IPS-20b (cell line): ENCODE data around the gene MCEMP1.

Source experiments
- H3K27ac ChIP-seq: one replicate; pipeline ENCODE4 v1.5.1; 2013; ENCODE audit warnings: low read length
- H3K27me3 ChIP-seq: 2 replicates; pipeline ENCODE4 v1.6.1; 2013; ENCODE audit warnings: mild to moderate bottlenecking, low read length, inconsistent platforms; ENCODE audit not compliant: insufficient read depth
- H3K36me3 ChIP-seq: 2 replicates; pipeline ENCODE4 v1.6.1; 2013; ENCODE audit warnings: low read depth, mild to moderate bottlenecking, inconsistent platforms, low read length, moderate library complexity; ENCODE audit not compliant: insufficient read depth
- H3K4me1 ChIP-seq: 2 replicates; pipeline ENCODE4 v1.6.1; 2013; ENCODE audit warnings: mild to moderate bottlenecking, control low read depth, inconsistent platforms, low read length, moderate library complexity; ENCODE audit not compliant: insufficient read depth
- H3K4me3 ChIP-seq: 2 replicates; pipeline ENCODE4 v1.5.1; 2013; ENCODE audit warnings: mild to moderate bottlenecking, low read length, inconsistent platforms
- H3K9ac ChIP-seq: 2 replicates; pipeline ENCODE4 v1.6.1; 2013; ENCODE audit warnings: low read depth, mild to moderate bottlenecking, inconsistent platforms, low read length, moderate library complexity
- H3K9me3 ChIP-seq: 2 replicates; pipeline ENCODE4 v1.6.1; 2013; ENCODE audit warnings: mild to moderate bottlenecking, low read depth, low read length, inconsistent platforms; ENCODE audit not compliant: insufficient read depth

MCEMP1 gene

DNA sequence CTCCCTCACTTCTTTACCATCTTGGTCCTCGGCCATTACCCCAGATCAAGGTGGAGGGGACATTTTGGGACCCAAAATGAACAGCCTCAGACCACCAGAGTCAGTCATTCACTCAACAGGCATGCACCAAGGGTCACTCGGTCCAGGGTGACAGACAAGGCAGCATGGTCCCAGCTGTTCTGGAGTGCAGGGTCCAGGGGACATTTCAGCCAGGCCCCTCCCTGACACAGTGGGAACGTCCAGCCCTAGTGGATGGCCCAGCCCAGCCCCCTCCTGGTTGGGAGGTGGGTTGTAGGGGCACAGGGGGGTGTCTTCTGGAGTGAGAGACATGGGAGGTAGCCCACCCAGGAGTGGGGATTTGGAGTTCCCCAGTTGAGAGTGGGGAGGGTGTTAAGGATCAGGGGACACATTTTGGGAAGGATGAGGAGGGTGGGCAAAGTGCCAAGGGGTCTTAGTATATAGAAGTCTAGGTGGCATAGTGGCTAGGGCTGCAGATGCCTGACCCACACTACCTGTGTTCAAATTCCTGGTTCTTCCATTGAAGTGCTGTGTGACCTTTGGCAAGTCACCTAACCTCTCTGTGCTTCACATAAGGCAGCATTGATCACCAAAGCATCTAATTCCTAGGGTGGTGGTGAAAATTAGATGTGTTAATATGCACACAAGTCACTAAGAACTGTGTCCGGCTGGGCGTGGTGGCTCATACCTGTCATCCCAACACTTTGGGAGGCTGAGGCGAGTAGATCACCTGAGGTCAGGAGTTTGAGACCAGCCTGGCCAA is 27.6 kb downstream of the MCEMP1 start:
- no peak overlapping the region for H3K9ac ChIP-seq
- H3K9me3 ChIP-seq: no peaks in the 10 kb centered on the region
- H3K4me3 ChIP-seq: no peak overlapping the region
- H3K4me1 ChIP-seq: no peaks in the 10 kb centered on the region
- H3K36me3 ChIP-seq: no peaks in the 10 kb centered on the region
- no peak overlapping the region for H3K27ac ChIP-seq
- no peaks in the 10 kb centered on the region for H3K27me3 ChIP-seq

DNA sequence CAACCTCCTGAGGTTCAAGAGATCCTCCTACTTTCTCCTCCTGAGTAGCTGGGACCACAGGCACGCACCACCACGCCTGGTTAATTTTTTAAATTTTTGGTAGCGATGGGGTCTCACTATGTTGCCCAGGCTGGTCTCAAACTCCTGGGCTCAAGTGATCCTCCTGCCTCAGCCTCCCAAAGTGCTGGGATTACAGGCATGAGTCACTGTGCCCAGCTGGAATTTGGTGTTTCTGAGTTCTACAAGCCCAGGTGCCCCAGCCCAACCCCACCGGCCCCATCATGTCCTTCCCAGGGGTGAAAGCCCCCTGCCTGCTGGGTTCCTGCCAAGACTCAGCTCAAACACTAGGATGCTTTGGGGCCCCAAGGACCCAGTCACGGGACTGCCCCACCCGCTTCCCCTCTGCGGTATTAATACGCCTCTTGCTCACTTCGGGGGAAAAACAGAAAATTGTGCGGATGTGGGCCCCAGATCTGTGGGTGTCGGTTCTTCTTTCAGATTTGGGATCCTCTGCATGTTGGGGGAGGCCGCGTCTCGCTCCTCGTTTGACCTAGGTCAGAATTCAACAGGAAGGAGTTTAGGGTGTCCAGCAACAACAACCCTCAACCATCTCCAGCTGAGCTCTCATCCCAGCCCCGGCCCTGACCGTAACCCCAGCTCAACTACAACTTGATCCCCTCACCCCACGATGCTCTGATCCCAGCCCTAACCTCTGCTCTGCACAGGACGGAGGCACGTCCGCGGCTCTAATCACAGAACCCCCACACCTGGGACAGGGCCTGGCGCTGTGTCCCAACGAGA is 28.7 kb downstream of the MCEMP1 start:
- Histone ChIP-seq H3K4me3 (no peak overlapping the region), H3K4me1 (no peaks in the 10 kb centered on the region), H3K36me3 (no peaks in the 10 kb centered on the region), H3K27me3 (no peaks in the 10 kb centered on the region), H3K9ac (no peak overlapping the region), H3K27ac (no peak overlapping the region), H3K9me3 (no peaks in the 10 kb centered on the region)

DNA sequence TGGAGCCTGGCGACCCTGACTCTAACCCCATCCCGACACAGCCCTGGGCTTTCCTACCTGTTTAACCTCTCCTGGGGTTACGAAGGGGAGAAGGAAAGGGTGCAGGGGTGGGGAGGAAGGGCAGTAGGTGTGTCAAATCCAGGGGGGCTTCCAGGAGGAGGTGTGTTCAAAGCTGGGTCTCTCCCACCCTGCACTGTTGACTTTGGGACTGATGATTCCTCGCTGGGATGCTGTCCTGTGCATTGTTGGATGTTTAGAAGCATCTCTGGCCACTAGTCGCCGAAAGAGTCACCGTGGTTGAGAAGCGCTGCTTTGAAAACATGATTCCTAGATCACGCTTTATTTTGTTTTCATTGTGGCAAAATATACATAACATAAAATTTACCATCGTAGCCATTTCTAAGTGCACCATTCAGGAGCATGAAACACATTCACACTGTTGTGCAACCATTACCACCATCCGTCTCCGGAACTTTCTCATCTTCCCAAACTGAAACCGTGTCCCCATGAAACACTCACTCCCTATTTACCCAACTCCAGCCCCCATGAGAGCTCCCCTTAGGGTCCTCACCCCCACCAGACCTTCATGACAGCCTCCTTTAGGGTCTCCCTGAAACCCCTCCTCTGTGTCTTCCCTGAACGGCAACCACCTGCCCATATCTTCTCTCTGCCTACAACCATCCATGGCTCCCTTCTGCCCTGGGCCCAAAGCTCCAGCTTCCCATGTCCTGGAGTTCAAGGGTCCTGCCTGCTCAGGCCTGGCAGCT is 29.5 kb downstream of the MCEMP1 start:
- Histone ChIP-seq H3K27ac (no peak overlapping the region), H3K27me3 (no peaks in the 10 kb centered on the region), H3K9me3 (no peaks in the 10 kb centered on the region), H3K4me1 (no peaks in the 10 kb centered on the region), H3K4me3 (no peak overlapping the region), H3K36me3 (no peaks in the 10 kb centered on the region), H3K9ac (no peak overlapping the region)

GRCh38 chr19:7706955-7707456 is 30.1 kb downstream of the MCEMP1 start:
- Histone ChIP-seq H3K36me3 (no peaks in the 10 kb centered on the region), H3K27me3 (no peaks in the 10 kb centered on the region), H3K4me3 (no peak overlapping the region), H3K4me1 (no peaks in the 10 kb centered on the region), H3K9me3 (no peaks in the 10 kb centered on the region), H3K27ac (no peak overlapping the region), H3K9ac (no peak overlapping the region)

GRCh38 chr19:7709932-7710460 is 33.1 kb downstream of the MCEMP1 start:
- Histone ChIP-seq H3K27ac (no peak overlapping the region), H3K4me3 (no peak overlapping the region), H3K4me1 (no peaks in the 10 kb centered on the region), H3K9me3 (no peaks in the 10 kb centered on the region), H3K27me3 (no peaks in the 10 kb centered on the region), H3K36me3 (no peaks in the 10 kb centered on the region), H3K9ac (no peak overlapping the region)

DNA sequence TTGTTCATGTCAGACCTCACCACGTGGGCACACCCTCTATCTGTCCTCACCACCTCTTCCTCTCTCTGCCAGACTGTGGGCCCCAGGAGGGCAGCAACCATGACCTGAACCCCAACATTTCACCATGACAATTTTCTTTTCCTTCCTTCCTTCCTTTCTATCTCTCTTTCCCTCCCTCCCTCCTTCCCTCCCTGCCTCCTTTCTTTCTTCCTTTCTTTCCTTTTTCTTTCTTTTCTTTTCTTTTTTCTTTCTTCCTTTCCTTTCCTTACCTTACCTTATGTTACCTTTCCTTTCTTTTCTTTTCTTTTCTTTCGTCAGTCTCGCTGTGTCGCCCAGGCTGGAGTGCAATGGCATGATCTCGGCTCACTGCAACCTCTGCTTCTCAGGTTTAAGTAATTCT is 33.7 kb downstream of the MCEMP1 start:
- Histone ChIP-seq H3K4me3 (no peak overlapping the region), H3K9me3 (no peaks in the 10 kb centered on the region), H3K27ac (no peak overlapping the region), H3K4me1 (no peaks in the 10 kb centered on the region), H3K36me3 (no peaks in the 10 kb centered on the region), H3K9ac (no peak overlapping the region), H3K27me3 (no peaks in the 10 kb centered on the region)

DNA sequence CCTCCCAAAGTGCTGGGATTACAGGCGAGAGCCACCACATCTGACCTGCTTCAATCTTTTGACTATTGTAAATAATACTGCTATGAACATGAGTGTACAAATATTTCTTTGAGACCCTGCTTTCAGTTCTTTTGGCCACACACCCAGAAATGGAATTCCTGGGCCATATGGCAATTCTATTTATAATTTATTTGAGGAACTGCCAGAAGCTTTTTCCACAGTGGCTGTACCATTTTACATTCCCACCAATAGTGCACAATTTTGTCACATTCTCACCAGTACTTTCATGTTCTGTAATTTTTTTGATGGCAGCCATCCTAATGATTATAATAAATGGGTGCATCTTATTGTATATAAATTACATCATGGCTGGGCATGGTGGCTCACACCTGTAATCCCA is 38.8 kb downstream of the MCEMP1 start:
- no peaks in the 10 kb centered on the region for H3K4me1 ChIP-seq
- H3K9ac ChIP-seq: no peak overlapping the region
- no peaks in the 10 kb centered on the region for H3K27me3 ChIP-seq
- H3K9me3 ChIP-seq: no peaks in the 10 kb centered on the region
- no peak overlapping the region for H3K27ac ChIP-seq
- no peaks in the 10 kb centered on the region for H3K36me3 ChIP-seq
- no peak overlapping the region for H3K4me3 ChIP-seq

GRCh38 chr19:7716762-7717161 is 39.9 kb downstream of the MCEMP1 start:
- no peak overlapping the region for H3K9ac ChIP-seq
- H3K4me3 ChIP-seq: no peak overlapping the region
- H3K36me3 ChIP-seq: no peaks in the 10 kb centered on the region
- H3K9me3 ChIP-seq: no peaks in the 10 kb centered on the region
- no peak overlapping the region for H3K27ac ChIP-seq
- no peaks in the 10 kb centered on the region for H3K4me1 ChIP-seq
- no peaks in the 10 kb centered on the region for H3K27me3 ChIP-seq

DNA sequence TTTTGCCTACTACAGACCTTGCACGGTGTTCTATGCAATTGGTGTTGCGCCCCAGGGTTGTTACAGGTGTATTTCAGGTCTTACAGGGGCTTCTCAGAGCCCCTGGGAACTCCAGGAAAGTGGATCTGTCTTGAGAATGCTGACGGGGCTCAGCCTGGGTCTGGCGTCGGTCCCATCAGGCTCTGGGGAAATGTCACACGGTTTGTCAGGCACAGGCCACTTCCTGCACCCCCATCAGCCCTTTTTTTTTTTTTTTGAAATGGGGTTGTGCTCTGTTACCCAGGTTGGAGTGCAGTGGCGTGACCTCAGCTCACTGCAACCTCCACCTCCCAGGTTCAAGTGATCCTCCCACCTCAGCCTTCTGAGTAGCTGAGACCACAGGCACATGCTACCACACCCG is 41.8 kb downstream of the MCEMP1 start:
- Histone ChIP-seq H3K36me3 (no peaks in the 10 kb centered on the region), H3K9ac (no peak overlapping the region), H3K27me3 (no peaks in the 10 kb centered on the region; the same call in 1 of the 2 replicates), H3K4me1 (no peaks in the 10 kb centered on the region), H3K4me3 (no peak overlapping the region), H3K27ac (no peak overlapping the region), H3K9me3 (no peaks in the 10 kb centered on the region)

DNA sequence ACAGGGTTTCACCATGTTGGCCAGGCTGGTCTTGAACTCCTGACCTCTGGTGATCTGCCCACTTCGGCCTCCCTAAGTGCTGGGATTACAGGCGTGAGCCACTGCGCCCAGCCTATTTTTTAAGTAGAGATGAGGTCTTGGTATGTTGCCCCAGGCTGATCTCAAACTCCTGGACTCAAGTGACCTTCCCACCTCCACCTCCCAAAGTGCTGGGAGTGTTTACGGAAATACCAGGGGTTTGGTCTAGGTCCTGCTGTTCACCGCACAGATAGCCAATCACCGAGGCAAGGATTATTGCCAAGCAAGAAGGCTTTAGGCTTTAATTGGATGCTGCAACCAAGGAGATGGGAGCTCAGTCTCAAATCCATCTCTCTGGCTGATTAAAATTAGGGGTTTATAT is 43.5 kb downstream of the MCEMP1 start:
- no peaks in the 10 kb centered on the region; the same call in 1 of the 2 replicates for H3K27me3 ChIP-seq
- no peaks in the 10 kb centered on the region for H3K4me1 ChIP-seq
- no peaks in the 10 kb centered on the region for H3K9me3 ChIP-seq
- no peak overlapping the region for H3K4me3 ChIP-seq
- no peaks in the 10 kb centered on the region for H3K36me3 ChIP-seq
- no peak overlapping the region for H3K9ac ChIP-seq
- no peak overlapping the region for H3K27ac ChIP-seq

DNA sequence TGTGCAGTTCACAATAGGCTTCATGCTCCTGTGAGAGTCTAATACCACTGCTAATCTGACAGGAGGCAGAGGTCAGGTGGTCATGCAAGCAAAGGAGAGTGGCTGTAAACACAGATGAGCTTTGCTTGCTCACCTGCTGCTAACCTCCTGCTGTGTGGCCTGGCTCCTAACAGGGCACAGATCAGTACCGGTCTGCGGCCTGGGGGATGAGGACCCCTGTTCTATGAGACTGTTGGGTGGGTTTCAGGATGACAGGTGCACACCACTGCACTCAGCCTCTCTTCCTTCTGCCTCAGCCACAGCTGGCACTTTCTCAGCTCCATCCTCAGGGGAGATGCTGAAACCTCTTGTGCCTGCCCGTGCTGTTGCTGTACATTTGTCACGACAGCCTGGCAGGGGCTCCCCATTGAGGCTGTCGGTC is 45.4 kb downstream of the MCEMP1 start:
- H3K9me3 ChIP-seq: no peaks in the 10 kb centered on the region
- H3K27me3 ChIP-seq: peaks cover 8% of the 10 kb centered on the region
- H3K4me3 ChIP-seq: no peak overlapping the region
- no peaks in the 10 kb centered on the region for H3K36me3 ChIP-seq
- H3K4me1 ChIP-seq: no peaks in the 10 kb centered on the region
- no peak overlapping the region for H3K9ac ChIP-seq
- H3K27ac ChIP-seq: no peak overlapping the region
